ENCODE results near the gene RXFP1. TPM values are rescaled to one million over a fixed set of nuclear protein-coding genes. Genes with fewer than 3 reads are reported as not detected.

Gene RXFP1
- total and polyA plus RNA-seq, 2 experiments from 2014 or later, result 1.2 to 3.1 TPM

- Histone ChIP-seq H3F3A (ENCODE audit: insufficient read depth) (peaks cover 10% of the 10 kb centered on the region), H3K4me1 (ENCODE audit: insufficient read depth) (peaks cover 20% of the 10 kb centered on the region), H3K9ac (no peak overlapping the region), H3K4me3 (no peak overlapping the region), H2AFZ (peak overlapping the region; percentile 84), H3K9me2 (ENCODE audit: insufficient read depth) (no peaks in the 10 kb centered on the region), H3K9me3 (ENCODE audit: low read depth) (no peaks in the 10 kb centered on the region), H4K20me1 (ENCODE audit: insufficient read depth) (no peaks in the 10 kb centered on the region), H3K4me2 (ENCODE audit: unreplicated experiment) (peak overlapping the region; percentile 11), H3K79me2 (ENCODE audit: insufficient read depth) (no peaks in the 10 kb centered on the region), H3K36me3 (ENCODE audit: low read depth) (no peaks in the 10 kb centered on the region), H3K27me3 (replicated peaks; ENCODE audit: insufficient read depth) (no peaks in the 10 kb centered on the region), H3K27ac (peak overlapping the region; percentile 54)
- peak; percentile 89 for DNase-seq
- TF ChIP-seq EZH2 (IDR thresholded peaks at IDR 0.05; ENCODE audit: insufficient read depth, poor library complexity, severe bottlenecking) (no peak), EZH2phosphoT487 (IDR thresholded peaks at IDR 0.05; ENCODE audit: insufficient read depth, low read depth) (no peak)
- in situ Hi-C loops (cut with MboI), result no loop called here
- WGBS, 2 experiments (ENCODE audit: low coverage in 1 of 2, low lambda C conversion rate in 2 of 2, missing lambda C conversion rate in 2 of 2), result 59 to 66% methylated on average over 4 of the region's 4 CpGs
Observed at GRCh38 chr4:158535130-158535614, 13.5 kb downstream of the RXFP1 start.

GRCh38 chr4:158536833-158537232 is 15.2 kb downstream of the RXFP1 start:
- Histone ChIP-seq H3K4me2 (ENCODE audit: unreplicated experiment) (no peak overlapping the region), H3K27ac (no peak overlapping the region), H3K9me3 (ENCODE audit: low read depth) (no peaks in the 10 kb centered on the region), H3K4me3 (no peak overlapping the region), H3K27me3 (replicated peaks; ENCODE audit: insufficient read depth) (no peaks in the 10 kb centered on the region), H2AFZ (no peak overlapping the region), H3F3A (ENCODE audit: insufficient read depth) (peaks cover 10% of the 10 kb centered on the region), H3K79me2 (ENCODE audit: insufficient read depth) (no peaks in the 10 kb centered on the region), H4K20me1 (ENCODE audit: insufficient read depth) (no peaks in the 10 kb centered on the region), H3K9me2 (ENCODE audit: insufficient read depth) (no peaks in the 10 kb centered on the region), H3K36me3 (ENCODE audit: low read depth) (no peaks in the 10 kb centered on the region), H3K4me1 (ENCODE audit: insufficient read depth) (peaks cover 29% of the 10 kb centered on the region), H3K9ac (no peak overlapping the region)
- WGBS, 2 experiments (ENCODE audit: low coverage in 1 of 2, low lambda C conversion rate in 2 of 2, missing lambda C conversion rate in 2 of 2), result 96% methylated on average over 3 of the region's 3 CpGs
- in situ Hi-C loops (cut with MboI), result no loop called here
- no peak for DNase-seq
- TF ChIP-seq EZH2 (IDR thresholded peaks at IDR 0.05; ENCODE audit: insufficient read depth, poor library complexity, severe bottlenecking), result no peak
- TF ChIP-seq EZH2phosphoT487 (IDR thresholded peaks at IDR 0.05; ENCODE audit: insufficient read depth, low read depth), result no peak

GRCh38 chr4:158538176-158538575 is 16.5 kb downstream of the RXFP1 start:
- Histone ChIP-seq H3K79me2 (ENCODE audit: insufficient read depth) (no peaks in the 10 kb centered on the region), H3K9ac (0 out of 2 replicates have a peak overlapping the region, but pooled peaks have one; percentile 28), H3F3A (ENCODE audit: insufficient read depth) (peaks cover 19% of the 10 kb centered on the region), H3K4me2 (ENCODE audit: unreplicated experiment) (peak overlapping the region; percentile 37), H4K20me1 (ENCODE audit: insufficient read depth) (no peaks in the 10 kb centered on the region), H2AFZ (peak overlapping the region; percentile 48), H3K4me3 (no peak overlapping the region), H3K27ac (peak overlapping the region; percentile 59), H3K27me3 (replicated peaks; ENCODE audit: insufficient read depth) (no peaks in the 10 kb centered on the region), H3K9me2 (ENCODE audit: insufficient read depth) (no peaks in the 10 kb centered on the region), H3K36me3 (ENCODE audit: low read depth) (no peaks in the 10 kb centered on the region), H3K9me3 (ENCODE audit: low read depth) (no peaks in the 10 kb centered on the region), H3K4me1 (ENCODE audit: insufficient read depth) (peaks cover 37% of the 10 kb centered on the region)
- no peak for TF ChIP-seq EZH2phosphoT487 (IDR thresholded peaks at IDR 0.05; ENCODE audit: insufficient read depth, low read depth)
- DNase-seq, result peak; percentile 87
- in situ Hi-C loops (cut with MboI), result no loop called here
- 16 to 24% methylated on average over 4 of the region's 4 CpGs for WGBS, 2 experiments (ENCODE audit: low coverage in 1 of 2, low lambda C conversion rate in 2 of 2, missing lambda C conversion rate in 2 of 2)

GRCh38 chr4:158538911-158539310 is 17.2 kb downstream of the RXFP1 start:
- H4K20me1 ChIP-seq (ENCODE audit: insufficient read depth), result no peaks in the 10 kb centered on the region
- no peak for DNase-seq
- no peaks in the 10 kb centered on the region for H3K36me3 ChIP-seq (ENCODE audit: low read depth)
- H3K79me2 ChIP-seq (ENCODE audit: insufficient read depth), result no peaks in the 10 kb centered on the region
- H3K9me3 ChIP-seq (ENCODE audit: low read depth), result no peaks in the 10 kb centered on the region
- H3F3A ChIP-seq (ENCODE audit: insufficient read depth), result peaks cover 19% of the 10 kb centered on the region
- H3K4me2 ChIP-seq (ENCODE audit: unreplicated experiment), result no peak overlapping the region
- in situ Hi-C loops (cut with MboI), result no loop called here
- H3K27ac ChIP-seq, result no peak overlapping the region
- no peak overlapping the region for H3K4me3 ChIP-seq
- H3K27me3 ChIP-seq (replicated peaks; ENCODE audit: insufficient read depth), result no peaks in the 10 kb centered on the region
- 95 to 99% methylated on average over 4 of the region's 4 CpGs for WGBS, 2 experiments (ENCODE audit: low coverage in 1 of 2, low lambda C conversion rate in 2 of 2, missing lambda C conversion rate in 2 of 2)
- no peak overlapping the region for H2AFZ ChIP-seq
- no peaks in the 10 kb centered on the region for H3K9me2 ChIP-seq (ENCODE audit: insufficient read depth)
- TF ChIP-seq EZH2 (IDR thresholded peaks at IDR 0.05; ENCODE audit: insufficient read depth, poor library complexity, severe bottlenecking) (no peak), EZH2phosphoT487 (IDR thresholded peaks at IDR 0.05; ENCODE audit: insufficient read depth, low read depth) (no peak)
- H3K9ac ChIP-seq, result no peak overlapping the region
- peaks cover 37% of the 10 kb centered on the region for H3K4me1 ChIP-seq (ENCODE audit: insufficient read depth)
